ENCODE data around the gene SYNE1. TPM values are rescaled to one million over a fixed set of nuclear protein-coding genes. Genes with fewer than 3 reads are reported as not detected.
A peak's percentile ranks its signal among the peaks of the same experiment; 100 is the strongest.

Gene SYNE1
- total and polyA plus RNA-seq, 11 donors, result 25.0 to 178 (median 112) TPM

DNA sequence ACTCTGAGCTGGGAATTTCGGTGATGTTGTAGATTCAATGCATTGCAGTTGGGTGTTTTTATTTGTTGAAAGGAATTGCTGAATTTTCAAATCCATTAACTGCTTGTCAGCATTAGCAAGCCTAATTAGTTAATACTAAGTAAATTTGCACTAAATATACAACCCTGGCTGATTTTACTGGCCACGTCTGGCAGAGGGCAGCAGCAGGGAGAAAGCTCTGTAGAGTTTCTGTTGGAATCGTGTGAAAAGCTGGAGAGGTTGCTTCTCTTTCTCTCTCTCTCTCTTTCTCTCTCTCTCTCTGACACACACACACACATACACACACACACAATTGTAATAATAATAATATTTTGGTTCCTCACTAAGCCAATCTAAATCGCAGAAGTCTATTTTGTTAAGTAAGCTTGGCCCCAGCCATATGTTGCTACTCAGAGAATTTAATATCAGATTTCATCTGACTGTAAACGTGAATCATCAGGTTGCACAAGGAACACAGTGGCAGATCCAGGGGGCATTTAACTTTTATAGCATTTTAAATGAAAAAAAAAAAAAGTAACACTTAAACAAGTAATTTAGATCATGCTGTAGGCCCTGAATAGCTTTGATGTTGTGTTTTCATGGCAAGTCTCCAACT, 540.2 kb downstream of the SYNE1 start:
- no peak for DNase-seq
- no peak for TF ChIP-seq POLR2A (IDR thresholded peaks at IDR 0.05)
- TF ChIP-seq, protein P1, sequence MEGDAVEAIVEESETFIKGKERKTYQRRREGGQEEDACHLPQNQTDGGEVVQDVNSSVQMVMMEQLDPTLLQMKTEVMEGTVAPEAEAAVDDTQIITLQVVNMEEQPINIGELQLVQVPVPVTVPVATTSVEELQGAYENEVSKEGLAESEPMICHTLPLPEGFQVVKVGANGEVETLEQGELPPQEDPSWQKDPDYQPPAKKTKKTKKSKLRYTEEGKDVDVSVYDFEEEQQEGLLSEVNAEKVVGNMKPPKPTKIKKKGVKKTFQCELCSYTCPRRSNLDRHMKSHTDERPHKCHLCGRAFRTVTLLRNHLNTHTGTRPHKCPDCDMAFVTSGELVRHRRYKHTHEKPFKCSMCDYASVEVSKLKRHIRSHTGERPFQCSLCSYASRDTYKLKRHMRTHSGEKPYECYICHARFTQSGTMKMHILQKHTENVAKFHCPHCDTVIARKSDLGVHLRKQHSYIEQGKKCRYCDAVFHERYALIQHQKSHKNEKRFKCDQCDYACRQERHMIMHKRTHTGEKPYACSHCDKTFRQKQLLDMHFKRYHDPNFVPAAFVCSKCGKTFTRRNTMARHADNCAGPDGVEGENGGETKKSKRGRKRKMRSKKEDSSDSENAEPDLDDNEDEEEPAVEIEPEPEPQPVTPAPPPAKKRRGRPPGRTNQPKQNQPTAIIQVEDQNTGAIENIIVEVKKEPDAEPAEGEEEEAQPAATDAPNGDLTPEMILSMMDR (IDR thresholded peaks at IDR 0.05), result no peak
- no peak overlapping the region for H3K27ac ChIP-seq
- ATAC-seq, result no peak
- no peak overlapping the region for H3K4me3 ChIP-seq
- H3K36me3 ChIP-seq, result no peaks in the 10 kb centered on the region
- peaks cover 0 to 44% (median 16%) of the 10 kb centered on the region in 12 donors for H3K4me1 ChIP-seq
- intact Hi-C loops (cut with DNase I), result no loop called here
- H3K27me3 ChIP-seq, result no peaks in the 10 kb centered on the region
- WGBS, 4 donors, result 59 to 77% (median 67%) methylated on average over 5 of the region's 5 CpGs
- H3K9me3 ChIP-seq, result no peaks in the 10 kb centered on the region

DNA sequence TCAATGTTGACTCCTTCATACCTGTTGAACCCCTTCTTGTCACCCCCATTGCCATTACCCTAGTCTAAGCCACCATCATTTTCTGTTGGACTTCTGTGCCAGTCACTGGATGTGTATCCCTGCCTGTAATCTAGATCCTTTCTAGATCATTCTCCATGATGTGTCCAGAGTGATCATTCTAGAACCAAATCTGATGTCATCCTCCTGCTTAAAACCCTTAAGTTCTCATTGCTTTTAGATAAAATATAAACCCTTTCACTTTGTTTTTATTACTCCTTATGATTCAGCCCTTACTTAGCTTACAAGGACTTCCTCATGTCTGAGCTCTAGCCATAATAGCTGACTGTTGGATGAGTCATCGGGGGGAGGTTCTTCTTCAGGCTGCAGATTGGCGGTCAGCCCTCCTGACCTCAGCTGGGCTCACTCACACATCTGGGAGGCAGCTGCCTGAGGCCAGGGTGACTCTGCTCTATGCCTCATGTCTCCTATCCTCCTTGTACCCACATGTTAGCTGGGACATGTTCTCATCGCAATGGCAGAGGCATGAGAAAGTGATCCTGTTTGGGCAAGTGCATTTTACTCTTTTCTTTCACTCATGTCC, 542.1 kb downstream of the SYNE1 start:
- 51 to 77% (median 65%) methylated on average over 3 of the region's 3 CpGs for WGBS, 4 donors
- intact Hi-C loops (cut with DNase I), result no loop called here
- TF ChIP-seq POLR2A (IDR thresholded peaks at IDR 0.05), result no peak
- TF ChIP-seq, protein P1 (IDR thresholded peaks at IDR 0.05), result no peak
- no peaks in the 10 kb centered on the region for H3K9me3 ChIP-seq
- DNase-seq, result peak; percentile 38 to 89 (median 73)
- no peak overlapping the region for H3K4me3 ChIP-seq
- peak overlapping the region in 9 of 12 donors; percentile 24 to 65 (median 51) for H3K27ac ChIP-seq
- H3K27me3 ChIP-seq, result no peaks in the 10 kb centered on the region
- H3K36me3 ChIP-seq, result no peaks in the 10 kb centered on the region
- peaks cover 0 to 51% (median 15%) of the 10 kb centered on the region in 12 donors for H3K4me1 ChIP-seq
- ATAC-seq, result peak; percentile 34 to 94 (median 89)

DNA sequence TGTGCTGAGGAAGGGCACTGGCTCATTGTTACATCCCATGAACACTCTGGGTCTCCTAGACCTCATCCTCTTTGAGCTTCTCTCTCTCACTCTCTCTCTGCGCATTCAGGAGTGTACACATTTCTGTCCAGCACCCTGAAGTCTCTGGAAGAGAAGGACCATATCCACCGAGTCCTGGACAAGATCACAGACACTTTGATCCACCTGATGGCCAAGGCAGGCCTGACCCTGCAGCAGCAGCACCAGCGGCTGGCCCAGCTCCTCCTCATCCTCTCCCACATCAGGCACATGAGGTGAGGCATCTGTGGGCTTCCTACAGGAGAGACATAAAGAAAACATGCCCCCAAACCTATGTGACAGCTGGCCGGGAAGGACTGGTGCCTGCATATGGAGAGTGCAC, 542.9 kb downstream of the SYNE1 start:
- Histone ChIP-seq H3K9me3 (no peaks in the 10 kb centered on the region), H3K27ac (peak overlapping the region in 2 of 12 donors; percentile 62 to 65), H3K27me3 (no peaks in the 10 kb centered on the region), H3K4me3 (no peak overlapping the region), H3K4me1 (peaks cover 0 to 46% (median 10%) of the 10 kb centered on the region in 12 donors), H3K36me3 (no peaks in the 10 kb centered on the region)
- ATAC-seq, result no peak
- 90 to 98% (median 93%) methylated on average over 4 of the region's 4 CpGs for WGBS, 4 donors
- intact Hi-C loops (cut with DNase I), result no loop called here
- TF ChIP-seq, protein P1 (IDR thresholded peaks at IDR 0.05), result no peak
- no peak for TF ChIP-seq POLR2A (IDR thresholded peaks at IDR 0.05)
- DNase-seq, result no peak

DNA sequence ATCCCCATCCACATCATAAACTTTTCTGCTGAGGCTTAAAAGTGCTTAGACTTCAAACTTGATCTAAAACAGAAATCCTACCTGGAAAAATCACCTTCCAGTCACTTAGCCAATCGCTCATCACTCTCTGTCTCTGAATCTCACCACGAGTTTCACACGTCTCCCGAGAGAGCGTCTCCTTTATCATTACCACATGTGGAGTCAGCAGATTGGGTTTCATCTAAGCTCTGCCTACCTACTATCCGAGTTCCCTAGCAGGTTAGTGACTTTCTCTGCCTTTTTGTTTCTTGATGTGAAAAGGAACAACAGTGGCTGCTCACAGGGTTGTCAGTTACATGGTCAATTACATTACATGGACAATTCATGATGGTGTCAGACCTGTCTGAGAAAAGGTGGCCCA, 543.5 kb downstream of the SYNE1 start:
- DNase-seq (no peak), ATAC-seq (no peak)
- no peaks in the 10 kb centered on the region for H3K9me3 ChIP-seq
- TF ChIP-seq POLR2A (IDR thresholded peaks at IDR 0.05), result no peak
- TF ChIP-seq, protein P1 (IDR thresholded peaks at IDR 0.05), result no peak
- H3K4me1 ChIP-seq, result peaks cover 0 to 44% (median 10%) of the 10 kb centered on the region in 12 donors
- no peak overlapping the region for H3K27ac ChIP-seq
- WGBS, 4 donors, result 81 to 94% (median 86%) methylated on average over 6 of the region's 6 CpGs
- H3K36me3 ChIP-seq, result no peaks in the 10 kb centered on the region
- H3K27me3 ChIP-seq, result no peaks in the 10 kb centered on the region
- intact Hi-C loops (cut with DNase I), result no loop called here
- no peak overlapping the region for H3K4me3 ChIP-seq

All from heart left ventricle (tissue), 16 donors.